ENCODE data around the gene RTRAF. TPM values are rescaled to one million over a fixed set of nuclear protein-coding genes. Genes with fewer than 3 reads are reported as not detected.

Gene RTRAF
- 100 to 1,000 TPM; 128 to 131 TPM for total RNA-seq
- long read RNA-seq, donor 1, full-length matches to known transcripts = 18 of 20 reads
- long read RNA-seq, donor 1, partial matches to known transcripts = 1 of 20 reads
- long read RNA-seq, donor 1, other reads (novel, unspliced or antisense) = 1 of 20 reads
- long read RNA-seq, donor 2, full-length matches to known transcripts = 175 of 178 reads
- long read RNA-seq, donor 2, partial matches to known transcripts = 1 of 178 reads
- long read RNA-seq, donor 2, other reads (novel, unspliced or antisense) = 2 of 178 reads

DNA sequence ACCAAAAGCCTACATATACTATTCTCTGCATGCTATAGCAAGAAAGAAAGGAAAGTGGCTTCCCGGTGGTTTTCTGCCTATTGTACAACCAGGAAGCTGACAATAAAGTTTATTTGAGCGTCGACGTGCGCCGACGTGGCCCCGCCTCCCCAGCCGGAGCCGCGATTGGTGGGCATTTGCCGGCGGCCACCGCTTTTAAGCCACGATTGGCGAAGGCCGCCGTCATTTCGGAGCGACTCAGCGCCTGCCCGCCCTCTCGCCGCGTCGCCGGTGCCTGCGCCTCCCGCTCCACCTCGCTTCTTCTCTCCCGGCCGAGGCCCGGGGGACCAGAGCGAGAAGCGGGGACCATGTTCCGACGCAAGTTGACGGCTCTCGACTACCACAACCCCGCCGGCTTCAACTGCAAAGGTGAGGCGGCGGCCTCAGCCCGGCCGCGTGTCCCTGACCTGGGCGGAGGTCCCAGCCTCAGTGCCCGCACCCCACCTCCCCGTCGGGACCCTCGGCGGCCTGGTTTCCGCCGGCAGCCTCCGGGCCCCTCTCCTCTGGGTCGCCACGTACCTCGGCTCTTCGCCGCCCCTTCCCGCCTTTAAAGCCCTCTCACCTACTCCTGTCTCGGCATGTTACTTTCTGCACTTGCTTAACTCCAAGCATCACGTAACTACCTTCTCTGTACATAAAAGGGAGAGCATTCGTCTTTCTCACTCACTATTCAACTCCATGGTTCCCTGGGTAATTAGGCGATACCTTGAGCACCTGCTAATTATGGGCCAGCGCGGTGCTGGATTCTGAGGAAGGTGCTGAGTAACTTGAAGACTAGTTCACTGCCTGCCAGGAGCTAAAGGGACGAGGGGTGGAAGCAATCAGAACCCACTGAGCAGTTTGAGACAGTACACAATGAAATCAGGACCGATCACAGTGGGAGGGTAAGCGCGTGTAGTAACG is at the start of gene RTRAF:
Gene RTRAF (plus strand): TSS at position 254 of the 942 bp plus-strand sequence. CDS start 94 bp downstream, at position 348.
- DNase-seq (ENCODE audit: low spot score) = peak; percentile 98
- intact Hi-C loops (cut with DNase I) = loop anchor here (10.0 kb wide), 3 partner anchors 145 to 485 kb away; partner anchors contain the start of gene PTGDR (in 1 of the 2)

DNA sequence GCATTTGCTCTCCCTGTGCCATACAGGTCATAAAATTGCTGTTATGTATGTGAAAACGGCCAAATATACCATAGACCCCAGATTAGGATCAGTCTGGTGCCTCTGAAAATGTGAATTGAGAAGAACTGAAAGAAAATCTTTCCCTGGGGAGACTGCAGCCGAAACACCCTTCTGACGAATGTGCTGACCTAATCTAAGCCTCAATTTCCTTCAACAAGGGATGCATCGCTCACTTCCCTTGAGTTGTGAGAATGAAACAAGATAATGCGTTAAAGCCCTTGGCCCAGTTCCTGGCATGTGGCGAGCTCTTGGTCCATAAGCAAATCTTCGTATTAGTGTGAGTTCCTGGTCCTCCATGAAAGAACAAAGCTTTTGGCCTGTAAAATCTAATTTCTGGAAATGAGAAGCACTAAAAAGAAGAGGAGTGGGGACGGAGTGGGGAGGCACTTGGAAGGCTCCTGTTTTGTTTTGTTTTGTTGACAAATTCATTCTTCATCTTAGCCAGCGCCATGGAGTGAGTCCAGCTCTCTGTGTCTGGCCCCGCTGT is 49.5 kb upstream of the RTRAF start:
- intact Hi-C loops (cut with DNase I) = loop anchor here in 1 of 2 donors (10.0 kb wide), 1 partner anchor 1275 kb away; no protein-coding TSS in a partner anchor
- no peak for DNase-seq (ENCODE audit: low spot score)

GRCh38 chr14:51942971-51943370 is 46.4 kb upstream of the RTRAF start:
- intact Hi-C loops (cut with DNase I) = loop anchor here in 1 of 2 donors (10.0 kb wide), 1 partner anchor 1272 kb away; no protein-coding TSS in a partner anchor
- no peak for DNase-seq (ENCODE audit: low spot score)

DNA sequence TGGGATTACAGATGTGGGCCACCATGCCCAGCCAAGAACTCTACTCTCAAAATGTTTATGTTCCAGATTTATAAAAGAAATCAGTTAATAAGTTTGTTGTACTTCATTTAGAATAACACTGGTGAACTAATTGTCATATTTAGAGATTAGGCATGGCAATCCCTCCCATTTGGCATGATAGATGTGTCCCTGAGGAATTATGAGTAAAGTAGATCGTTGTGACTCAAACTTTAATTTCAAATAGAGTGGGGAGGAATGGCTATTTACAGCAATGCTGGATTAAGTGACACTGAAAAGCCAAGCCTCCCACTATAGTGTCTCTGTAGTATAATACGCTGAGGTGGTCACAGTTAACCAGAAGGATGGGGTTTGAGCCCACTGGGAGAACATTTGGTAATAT is 39.3 kb upstream of the RTRAF start:
- no peak for DNase-seq (ENCODE audit: low spot score)
- intact Hi-C loops (cut with DNase I) = no loop called here

- no peak for DNase-seq (ENCODE audit: low spot score)
- intact Hi-C loops (cut with DNase I) = no loop called here
Observed at GRCh38 chr14:51951656-51952055, 37.7 kb upstream of the RTRAF start.

GRCh38 chr14:51954031-51954430 is 35.3 kb upstream of the RTRAF start:
- intact Hi-C loops (cut with DNase I) = no loop called here

GRCh38 chr14:51954657-51955056 is 34.7 kb upstream of the RTRAF start:
- DNase-seq (ENCODE audit: low spot score) = no peak
- intact Hi-C loops (cut with DNase I) = no loop called here

More at GRCh38 chr14:51954031-51954430, 35.3 kb upstream of the RTRAF start:
- no peak for DNase-seq (ENCODE audit: low spot score)

DNA sequence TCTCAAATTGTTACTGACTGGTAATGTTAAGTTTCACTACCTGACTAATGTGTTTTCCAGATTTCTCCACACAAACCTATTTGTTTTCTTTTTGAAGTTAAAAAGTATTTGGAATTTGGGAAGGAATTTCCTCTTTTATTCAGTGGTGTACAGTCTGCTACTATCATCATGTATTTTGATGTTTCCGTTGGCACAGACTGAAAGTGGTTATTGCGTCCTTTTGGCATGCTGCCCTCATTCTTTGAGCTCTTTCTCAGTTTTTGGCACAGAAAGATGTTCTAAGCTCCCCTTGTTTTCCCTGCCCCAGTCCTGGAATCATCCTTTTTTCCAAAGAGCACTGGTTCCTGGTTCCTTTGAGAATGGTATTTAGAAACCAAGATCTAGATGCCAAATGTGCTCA is 31.4 kb upstream of the RTRAF start:
- DNase-seq (ENCODE audit: low spot score) = no peak
- intact Hi-C loops (cut with DNase I) = no loop called here

DNA sequence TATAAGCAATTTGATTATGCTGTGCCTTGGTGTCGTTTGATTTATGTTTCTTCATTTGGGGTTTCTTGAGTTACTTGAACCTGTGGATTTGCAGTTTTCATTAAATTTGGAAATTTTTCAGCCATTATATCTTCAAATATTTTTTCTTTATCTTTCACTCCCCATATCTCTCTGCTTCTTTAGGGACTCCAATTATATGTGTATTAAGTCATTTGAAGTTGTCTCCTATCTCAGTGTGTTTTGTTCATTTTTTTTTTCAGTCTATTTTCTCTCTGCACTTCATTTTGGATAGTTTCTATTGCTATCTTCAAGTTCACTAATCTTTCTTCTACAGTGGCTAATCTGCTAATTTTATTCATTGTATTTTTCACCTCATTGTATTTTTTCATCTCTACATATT is 29.4 kb upstream of the RTRAF start:
- no peak for DNase-seq (ENCODE audit: low spot score)
- intact Hi-C loops (cut with DNase I) = no loop called here

GRCh38 chr14:51960866-51961265 is 28.5 kb upstream of the RTRAF start:
- DNase-seq (ENCODE audit: low spot score) = no peak
- intact Hi-C loops (cut with DNase I) = no loop called here

GRCh38 chr14:51962711-51963110 is 26.6 kb upstream of the RTRAF start:
- intact Hi-C loops (cut with DNase I) = no loop called here
- DNase-seq (ENCODE audit: low spot score) = no peak

DNA sequence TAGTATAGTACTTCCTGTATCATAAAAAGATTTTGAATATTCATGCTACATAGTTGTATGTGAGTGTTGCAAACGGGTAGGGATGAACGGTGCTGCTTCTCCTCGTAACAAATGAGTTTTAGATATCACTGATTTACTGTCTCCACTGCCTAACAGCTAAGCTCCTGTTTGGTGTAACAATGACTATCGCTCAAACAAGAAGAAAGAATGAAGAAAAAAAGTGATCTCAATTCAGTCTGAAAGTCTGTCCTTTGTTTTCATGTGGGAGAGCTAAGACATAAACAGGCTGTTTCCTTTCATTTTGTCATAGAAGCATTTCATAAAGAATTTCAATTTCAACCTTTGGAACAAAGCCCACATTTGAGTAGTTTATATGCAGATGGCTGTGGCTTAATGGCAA is 26.1 kb upstream of the RTRAF start:
- DNase-seq (ENCODE audit: low spot score) = no peak
- intact Hi-C loops (cut with DNase I) = no loop called here

DNA sequence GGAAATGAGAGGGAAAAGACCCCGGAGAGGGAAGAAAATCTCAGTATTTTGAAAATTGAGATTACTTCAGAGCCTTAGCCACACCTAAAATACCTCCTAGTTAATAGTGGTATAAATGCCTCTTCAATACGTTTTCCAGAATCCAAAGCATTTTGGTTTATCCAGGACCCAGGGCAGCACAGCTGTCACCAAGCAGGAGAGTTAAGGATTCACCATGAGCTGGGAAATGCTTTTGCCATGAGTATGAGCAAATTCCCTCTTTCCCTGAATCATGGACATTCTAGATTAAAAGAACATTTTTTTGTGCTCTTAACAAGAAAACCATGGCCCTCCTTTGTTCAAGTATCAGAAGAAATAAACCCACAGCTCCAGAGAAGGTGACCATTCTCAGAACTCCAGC is 21.8 kb upstream of the RTRAF start:
- DNase-seq (ENCODE audit: low spot score) = no peak
- intact Hi-C loops (cut with DNase I) = no loop called here

DNA sequence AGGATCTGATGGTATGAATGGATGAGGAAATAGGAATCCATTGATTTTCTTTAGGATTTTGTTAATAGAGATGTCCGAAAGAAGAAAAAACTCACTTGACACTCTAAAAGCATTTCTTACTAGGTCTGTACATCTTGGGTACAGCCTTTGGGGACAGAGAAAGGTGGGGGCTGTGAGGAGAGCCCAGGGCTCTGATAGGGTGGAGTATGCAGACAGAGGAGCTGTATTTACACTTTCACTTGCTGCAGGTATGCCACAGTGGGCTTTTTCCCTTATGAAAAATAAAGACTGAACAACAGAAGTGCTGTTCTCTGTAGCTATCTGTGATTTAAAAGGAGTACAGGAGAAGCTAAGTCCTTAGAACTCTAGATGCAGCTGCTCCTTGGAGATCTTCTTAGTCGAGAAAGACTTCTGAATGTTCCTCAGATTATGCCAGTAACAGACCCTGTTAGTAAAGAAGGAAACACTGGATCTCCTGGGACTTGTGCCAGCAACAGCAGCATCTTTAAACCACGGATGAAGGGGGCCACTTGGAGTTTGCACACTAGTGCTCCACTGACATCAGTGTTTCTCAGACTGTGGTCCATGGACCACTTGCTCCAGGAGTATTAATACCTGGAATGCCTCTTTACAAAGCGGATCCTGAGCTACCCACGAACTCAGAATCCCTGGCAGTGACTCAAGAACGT is 19.4 kb upstream of the RTRAF start:
- DNase-seq (ENCODE audit: low spot score) = no peak
- intact Hi-C loops (cut with DNase I) = no loop called here

DNA sequence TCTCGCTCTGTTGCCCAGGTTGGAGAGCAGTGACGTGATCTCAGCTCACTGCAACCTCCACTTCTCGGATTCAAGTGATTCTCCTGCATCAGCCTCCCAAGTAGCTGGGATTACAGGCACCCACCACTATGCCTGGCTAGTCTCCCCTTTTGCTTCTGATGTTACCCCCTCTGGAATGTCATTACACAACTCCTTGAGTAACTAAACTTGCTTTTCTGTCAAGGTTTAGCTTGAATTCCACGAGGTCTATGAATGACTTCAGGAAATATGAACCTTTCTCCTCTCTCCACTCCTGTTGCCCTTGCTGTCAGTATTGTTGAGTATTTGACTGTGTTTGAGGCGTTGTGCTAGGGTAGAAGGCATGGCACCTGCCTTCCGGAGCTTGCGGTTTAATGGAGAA is 16.8 kb upstream of the RTRAF start:
- DNase-seq (ENCODE audit: low spot score) = no peak
- intact Hi-C loops (cut with DNase I) = no loop called here

GRCh38 chr14:51977075-51977474 is 12.3 kb upstream of the RTRAF start:
- intact Hi-C loops (cut with DNase I) = loop anchor here in 1 of 2 donors (5.0 kb wide), 1 partner anchor 695 kb away; no protein-coding TSS in a partner anchor
- DNase-seq (ENCODE audit: low spot score) = no peak

DNA sequence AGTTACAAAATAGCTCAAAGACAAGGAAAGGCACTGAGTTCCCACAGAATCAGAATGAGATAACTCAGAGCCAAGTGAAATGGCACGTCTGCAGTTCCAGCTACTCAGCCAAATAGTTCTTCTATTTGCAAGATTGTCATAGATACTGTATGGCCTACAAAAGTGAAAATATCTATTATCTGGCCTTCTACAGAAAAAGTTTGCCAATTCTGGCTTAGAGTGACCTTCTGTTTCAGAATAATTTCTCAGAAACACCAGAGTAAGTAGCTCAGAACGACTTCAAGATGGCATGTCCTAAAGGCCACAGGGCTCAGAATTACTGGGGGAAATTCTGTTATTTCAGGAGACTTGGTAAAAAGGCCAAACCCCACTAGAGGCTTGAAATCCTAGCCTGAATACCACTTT is 10.7 kb upstream of the RTRAF start:
- DNase-seq (ENCODE audit: low spot score) = no peak

GRCh38 chr14:51979088-51979709 is 10.1 kb upstream of the RTRAF start:
- DNase-seq (ENCODE audit: low spot score) = peak; percentile 93
- intact Hi-C loops (cut with DNase I) = loop anchor here in 1 of 2 donors (5.0 kb wide), 1 partner anchor 697 kb away; no protein-coding TSS in a partner anchor

More for the DNA sequence above, 10.7 kb upstream of the RTRAF start:
- intact Hi-C loops (cut with DNase I) = loop anchor here in 1 of 2 donors (5.0 kb wide), 1 partner anchor 696 kb away; no protein-coding TSS in a partner anchor

Data from posterior vena cava (tissue), 2 donors.